GM19025 (cell line): Measurements from ENCODE around the gene STIM1.
A peak's percentile ranks its signal among the peaks of the same experiment; 100 is the strongest.
"Not testable (repeated sequence)": the region's sequence is repeated elsewhere in the genome, so short reads cannot be mapped to it uniquely, and the experiment has no call there.

Source experiments
- ATAC-seq: cut with Tn5 transposase; IDR thresholded peaks from one replicate; pipeline ENCODE4 v1.9.1; 2021; ENCODE audit warnings: mild to moderate bottlenecking, low read depth, moderate library complexity; ENCODE audit not compliant: unreplicated experiment

The STIM1 gene

DNA sequence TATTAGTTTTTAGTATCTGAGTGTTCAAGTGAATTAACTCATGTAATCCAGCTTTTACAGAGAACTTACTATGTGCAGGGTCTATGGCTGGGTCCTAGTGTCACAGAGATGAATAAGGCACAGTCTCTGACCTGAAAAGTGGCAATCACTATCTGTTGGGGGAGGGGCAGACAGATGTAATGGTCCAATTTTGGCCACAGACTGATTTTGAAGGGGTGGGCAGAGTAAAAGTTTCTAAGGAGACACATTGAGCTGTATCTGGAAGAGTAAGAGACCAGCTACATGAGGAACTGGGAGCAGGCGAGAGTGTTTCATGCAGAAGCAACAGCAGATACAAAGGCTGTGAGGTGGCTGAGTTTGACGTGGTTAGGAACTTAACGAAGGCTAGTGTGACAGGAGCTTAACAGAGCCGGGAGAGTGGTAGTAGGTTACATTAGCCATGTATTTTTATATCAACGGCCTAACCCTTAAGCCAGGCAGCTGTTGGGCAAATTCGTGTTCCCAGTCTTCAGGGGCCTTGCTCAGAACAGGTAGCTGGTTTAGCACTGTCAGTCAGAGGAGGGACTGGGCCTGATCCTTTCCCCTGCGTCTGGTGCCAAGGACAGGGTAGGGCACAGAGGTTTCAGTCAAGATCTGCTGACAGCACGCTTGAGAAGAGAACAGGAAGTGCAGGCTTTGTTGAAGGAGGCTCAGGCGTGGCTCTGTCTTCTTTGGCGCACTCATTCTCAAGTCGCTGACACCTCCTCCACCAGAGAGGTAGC lies 1.4 kb upstream of the STIM1 start:
- ATAC-seq, result peak; percentile 22

DNA sequence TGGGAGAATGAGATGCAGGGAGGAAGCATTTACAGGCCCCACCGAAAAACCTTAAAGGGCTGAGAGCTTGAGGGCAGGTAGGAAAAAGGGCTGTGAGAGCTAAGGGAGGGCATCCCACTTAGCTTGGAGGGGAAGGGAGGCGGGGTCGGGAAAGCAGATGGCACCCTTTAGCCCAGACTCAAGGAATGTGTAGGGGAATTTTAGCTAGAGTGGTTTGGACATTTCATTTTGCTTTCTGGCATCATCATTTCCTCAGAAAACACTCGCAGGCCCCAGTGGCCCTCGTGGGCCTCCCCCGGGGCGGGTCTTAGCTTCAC lies 846 bp upstream of the STIM1 start:
- ATAC-seq, result no peak

DNA sequence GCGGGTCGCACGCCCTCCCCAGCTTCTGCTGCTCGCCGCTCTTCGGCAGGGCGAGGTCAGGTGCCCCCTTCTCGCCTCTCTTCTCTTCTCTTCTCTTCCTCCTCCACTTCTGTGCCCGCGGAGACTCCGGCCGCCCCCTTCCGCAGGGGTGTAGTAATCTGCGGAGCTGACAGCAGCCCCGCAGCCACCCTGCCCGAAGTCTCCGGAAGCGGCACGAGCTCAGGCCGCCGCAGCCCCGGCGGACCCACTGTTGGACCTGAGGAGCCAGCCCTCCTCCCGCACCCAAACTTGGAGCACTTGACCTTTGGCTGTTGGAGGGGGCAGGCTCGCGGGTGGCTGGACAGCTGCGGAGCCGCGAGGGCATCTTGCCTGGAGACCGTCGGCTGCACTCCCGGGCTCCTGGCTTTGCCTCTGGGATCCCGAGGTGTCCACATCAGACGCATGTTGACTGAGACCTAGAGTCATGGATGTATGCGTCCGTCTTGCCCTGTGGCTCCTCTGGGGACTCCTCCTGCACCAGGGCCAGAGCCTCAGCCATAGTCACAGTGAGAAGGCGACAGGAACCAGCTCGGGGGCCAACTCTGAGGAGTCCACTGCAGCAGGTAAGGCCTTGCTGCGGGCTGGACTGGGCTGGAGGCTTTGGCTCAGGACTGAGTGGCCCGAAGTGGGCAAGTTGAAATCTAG lies 486 bp downstream of the STIM1 start:
- peak; percentile 13 for ATAC-seq

DNA sequence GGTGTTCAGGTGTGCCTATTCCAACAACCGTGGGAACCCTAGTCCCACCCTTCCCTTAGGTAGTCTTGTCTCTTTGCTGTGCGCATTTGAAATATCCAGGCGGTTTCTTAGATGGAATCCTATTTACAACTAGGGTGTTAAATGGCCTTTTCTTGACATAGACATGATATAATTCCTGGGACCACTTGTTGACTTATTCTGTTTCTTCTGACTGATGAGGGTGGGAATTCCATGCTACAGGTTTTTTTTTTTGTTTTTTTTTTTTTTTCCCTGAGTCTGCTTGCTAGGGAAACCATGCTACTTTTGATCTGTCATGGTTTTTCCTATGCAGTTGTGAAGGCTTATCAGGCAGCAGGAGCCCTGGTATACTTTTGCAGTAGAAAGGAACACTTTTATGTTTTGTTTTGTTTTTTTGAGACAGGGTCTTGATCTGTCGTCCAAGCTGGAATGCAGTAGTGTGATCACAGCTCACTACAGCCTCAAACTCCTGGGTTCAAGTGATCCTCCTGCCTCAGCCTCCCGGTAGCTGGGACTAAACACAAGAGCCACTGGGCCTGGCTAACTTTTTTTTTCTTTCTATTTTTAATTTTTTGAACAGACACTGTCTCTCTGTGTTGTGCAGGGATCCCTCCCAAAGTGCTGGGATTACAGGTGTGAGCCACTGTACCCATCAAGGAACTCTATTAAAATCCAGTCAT lies 1.5 kb downstream of the STIM1 start:
- no peak for ATAC-seq

DNA sequence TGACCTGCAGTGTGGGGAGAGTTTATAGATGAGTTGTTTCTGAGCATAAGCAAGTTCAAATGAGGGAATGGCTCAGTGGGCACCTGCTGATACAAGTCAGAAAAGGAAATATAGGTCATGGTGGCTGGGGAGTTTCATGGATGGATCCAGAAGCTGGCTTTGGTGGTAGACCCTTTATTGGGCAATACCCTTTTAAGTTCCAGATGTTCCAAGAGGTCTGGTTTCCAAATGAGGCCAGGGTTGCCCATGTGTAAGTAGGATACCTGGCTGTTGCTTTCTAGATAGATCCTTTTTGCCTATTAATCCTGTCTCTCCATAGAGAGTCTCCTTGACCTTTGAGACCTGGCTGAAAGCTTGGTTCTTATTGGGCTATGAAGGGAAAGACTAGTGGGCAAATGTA lies 2.2 kb downstream of the STIM1 start:
- no peak for ATAC-seq

DNA sequence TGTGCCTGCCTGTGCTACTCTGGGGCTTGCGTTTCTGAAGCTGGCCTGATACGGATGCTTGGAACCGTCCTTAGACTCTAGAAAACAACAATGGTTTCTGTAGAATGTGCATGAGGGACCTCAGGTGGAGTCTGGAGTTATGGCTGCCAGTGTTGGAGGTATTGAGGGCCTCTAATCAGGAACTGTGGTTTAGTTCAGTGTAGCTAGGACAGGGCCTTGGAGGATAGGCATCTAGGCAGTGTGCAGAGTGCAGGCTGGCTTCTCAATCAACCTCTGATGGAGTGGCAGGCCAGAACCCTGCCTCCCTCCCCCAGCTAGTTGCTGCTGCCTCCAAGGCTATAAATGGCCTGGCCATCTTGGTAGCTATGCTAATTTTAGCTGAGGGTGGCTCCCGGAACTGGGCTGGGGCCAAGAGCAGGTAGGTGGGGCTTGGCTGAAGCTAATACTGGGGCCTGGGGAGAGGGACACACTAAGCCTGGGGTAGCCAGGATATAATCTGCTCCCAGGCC lies 4.0 kb downstream of the STIM1 start:
- no peak for ATAC-seq

DNA sequence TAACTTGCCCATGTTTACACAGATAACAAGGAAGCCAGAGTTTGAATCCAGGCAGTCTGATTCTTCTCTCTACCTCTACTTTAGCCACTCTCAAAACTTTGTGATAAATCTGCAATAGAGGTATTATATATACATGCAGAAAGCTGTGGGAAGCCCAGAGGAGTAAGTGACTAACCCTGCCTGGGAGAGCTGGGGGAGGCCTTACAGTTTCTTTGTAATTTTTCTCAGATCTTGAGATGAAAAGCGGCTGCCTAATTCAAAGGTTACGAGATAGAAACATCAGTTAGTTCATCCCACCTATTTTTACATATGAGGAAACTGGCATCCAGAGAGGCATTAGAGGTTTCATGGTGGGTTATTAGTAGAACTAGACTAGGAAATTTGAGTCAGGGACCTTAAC lies 4.9 kb downstream of the STIM1 start:
- no peak for ATAC-seq

DNA sequence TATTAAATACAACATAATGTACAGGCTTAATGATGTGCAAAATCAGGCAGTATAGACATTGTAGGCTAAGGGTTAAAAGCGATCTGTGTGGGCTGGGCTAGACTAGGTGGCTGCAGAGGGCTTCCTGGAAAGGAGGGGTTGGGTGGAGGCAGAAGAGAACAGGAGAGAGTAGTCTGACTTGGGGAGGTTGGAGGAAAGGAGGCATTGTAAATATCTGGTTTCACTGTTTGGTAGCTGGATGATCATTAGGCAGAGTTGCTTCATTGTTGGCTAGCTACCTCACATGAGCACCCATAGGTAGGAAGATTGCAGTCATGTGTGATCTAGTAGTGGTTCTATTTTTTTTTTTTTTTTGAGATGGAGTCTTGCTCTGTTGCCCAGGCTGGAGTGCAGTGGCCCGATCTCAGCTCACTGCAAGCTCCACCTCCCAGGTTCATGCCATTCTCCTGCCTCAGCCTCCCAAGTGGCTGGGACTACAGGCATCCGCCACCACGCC lies 5.5 kb downstream of the STIM1 start:
- ATAC-seq, result not testable (repeated sequence)

DNA sequence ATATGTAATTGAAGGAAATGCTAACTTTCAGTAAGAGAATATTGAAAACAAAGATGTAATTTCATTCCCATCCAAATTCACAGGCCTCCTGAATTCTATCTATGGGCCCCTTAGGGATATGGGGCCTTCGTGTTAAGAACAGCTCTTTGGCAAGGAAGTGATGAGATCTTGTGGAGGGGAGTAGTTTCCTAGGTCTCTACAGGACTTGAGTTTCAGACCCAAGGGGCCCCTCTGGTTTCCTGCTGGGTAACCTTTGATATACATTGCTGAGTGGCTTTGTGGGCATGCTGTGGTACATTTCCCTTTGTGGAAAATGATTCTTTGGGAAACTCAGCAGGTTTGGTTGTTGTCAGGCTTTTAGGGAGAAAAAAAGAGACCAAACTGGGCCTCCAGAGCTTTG lies 6.2 kb downstream of the STIM1 start:
- no peak for ATAC-seq

DNA sequence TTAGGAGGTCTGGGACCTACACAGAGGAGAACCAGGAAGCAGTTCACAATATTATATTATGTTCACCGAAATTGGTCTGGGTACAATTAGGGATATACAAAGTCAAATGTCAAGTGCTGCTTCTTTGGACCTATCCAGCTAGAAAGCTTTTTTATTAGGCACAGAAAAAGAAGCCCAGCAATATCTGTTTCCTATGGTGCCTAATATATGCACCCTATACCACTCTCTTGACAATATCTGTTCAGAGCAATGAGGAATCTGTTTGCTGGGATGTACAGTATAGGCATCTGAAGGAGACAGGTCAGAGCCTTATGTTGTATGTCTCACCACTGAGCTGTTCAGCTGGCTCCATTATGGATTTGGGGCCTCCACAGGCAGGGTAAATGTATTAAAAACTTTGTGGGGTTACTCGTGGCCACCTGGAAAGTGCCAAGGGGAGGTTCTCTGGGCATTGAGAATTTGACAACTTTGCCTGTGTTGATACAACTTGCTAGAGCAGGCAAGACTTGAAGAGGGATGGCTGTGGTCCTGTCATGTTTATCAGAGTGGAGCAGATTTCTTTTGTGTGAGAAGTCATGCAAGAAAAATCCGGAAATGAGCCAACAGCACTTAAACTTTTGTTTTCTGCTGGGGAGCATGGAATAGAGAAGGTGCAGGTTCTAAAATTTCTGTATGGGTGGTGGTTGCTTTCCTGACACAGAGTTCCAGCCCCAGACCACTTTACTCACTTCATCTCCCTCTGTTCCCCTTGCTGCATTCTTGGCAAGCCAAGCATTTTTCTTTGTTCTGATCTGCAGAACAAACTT lies 10.1 kb downstream of the STIM1 start:
- ATAC-seq, result no peak

DNA sequence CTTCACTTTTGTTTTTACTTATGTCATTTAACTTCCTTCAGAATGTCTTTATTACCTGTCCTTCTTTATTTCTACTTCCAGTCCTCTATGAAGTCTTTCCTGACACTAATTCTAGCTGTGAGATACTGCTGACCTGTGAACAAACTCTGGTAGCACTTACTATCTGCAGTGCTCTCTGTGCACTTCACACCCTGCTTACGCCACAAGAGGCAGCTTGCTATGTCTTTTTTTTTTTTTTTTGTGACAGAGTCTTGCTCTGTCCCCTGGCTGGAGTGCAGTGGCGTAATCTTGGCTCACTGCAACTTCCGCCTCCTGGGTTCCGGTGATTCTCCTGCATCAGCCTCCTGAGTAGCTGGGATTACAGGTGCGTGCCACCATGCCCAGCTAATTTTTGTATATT lies 10.7 kb downstream of the STIM1 start:
- no peak for ATAC-seq

DNA sequence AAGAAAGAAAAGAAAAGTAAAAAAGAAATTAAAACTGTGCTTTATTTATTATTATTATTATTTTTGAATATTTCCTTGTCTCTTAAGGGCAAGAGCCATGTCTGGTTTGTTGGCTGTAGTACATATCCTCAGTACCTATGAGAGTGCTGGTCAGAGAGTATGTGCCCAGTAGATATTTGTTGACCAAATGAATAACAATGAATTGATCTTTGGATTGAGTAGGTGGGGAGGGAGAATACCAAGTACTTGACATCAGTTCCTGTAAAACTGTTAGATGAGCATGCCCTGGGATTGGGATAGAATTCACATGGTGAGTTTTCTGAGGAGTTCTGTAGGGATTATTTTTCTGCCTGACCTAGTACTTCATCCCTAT lies 11.4 kb downstream of the STIM1 start:
- ATAC-seq, result no peak

DNA sequence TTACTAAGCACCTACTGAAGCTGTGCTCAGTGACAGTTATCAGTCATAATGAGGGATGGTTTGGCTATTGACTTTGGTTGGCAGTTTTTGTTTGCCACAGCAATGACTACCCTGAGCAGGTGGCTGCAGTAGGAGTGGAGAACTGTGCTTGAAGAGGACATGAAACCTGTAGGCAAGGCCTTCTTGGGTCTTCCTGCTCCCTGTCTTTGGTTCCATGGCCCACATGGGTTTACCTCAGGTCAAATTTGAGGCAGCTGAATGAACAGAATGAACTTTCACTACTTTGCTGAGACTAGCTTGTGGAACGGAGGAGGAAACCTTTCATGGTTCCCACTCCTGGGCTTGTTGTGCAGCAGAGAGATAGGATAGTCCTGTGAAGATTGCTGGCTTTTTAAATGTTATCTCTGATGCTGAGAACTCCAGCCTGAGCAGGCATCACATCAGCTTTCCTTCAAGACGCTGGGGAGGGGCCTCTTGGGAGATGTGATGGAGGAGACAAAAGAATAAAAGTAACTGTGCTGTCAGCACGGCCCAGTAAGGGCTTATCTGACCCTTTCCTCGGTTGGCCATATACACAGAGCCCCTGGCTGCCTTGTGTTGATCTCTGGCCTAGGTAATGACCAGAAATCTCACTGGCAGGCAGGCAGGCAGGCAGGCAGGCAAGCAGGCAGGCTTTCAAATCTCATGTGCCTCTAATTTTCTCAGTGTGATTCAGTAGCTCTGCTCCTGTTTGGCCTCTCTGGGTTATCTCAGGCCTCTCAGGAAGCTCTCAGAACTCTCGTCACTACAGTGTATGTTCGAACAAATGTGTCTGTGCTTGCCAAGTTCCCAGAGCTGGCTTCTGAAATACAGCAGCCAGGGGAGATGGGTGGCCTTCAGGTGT lies 12.0 kb downstream of the STIM1 start:
- ATAC-seq, result no peak

DNA sequence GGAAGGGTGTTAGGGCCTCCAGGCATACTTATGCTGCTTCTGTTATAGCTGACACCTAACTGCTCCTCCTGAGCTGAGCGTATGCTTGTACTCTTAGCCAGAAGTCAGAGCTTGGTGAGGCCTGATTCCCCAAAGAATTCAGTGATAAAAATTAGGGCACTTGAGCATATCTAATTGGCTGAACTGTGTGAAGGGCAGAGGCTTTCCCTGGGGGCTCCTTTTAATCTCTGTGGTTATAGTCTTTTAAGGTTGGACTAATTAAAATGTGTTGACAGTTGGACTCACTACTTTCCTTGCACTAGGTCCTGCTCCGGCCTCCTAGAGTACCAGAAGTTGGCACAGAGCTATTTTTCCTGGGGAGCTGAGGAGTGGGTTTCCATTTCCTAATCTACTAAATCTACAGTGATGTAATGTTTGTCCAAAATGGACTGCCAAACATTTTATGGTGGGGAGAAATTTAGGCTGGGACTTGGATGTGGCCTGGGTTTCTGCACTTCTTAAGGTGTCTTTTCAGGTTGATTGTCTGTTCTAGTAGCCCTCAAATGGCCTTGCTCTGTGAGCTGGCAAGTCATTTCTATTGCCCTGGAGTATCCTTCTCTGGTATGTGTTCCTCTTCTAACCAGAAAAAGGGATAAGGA lies 18.4 kb downstream of the STIM1 start:
- ATAC-seq, result no peak

DNA sequence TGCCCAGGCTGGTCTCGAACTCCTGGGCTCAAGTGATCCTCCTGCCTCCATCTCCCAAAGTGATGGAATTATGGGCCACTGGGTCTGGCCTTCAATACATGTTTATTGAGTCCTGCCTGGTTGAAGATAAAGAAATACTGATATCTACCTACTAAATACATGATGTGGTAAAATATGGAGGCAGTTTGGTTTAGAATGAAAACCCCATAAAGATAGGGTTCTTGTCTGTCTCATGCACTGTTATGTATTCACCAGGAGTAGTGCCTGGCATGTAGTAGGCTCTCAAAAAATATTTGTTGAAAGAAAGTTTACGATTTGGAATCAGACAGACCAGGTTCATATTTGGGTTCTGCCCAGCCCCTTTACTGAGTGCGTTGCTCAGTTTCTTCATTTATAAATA lies 21.1 kb downstream of the STIM1 start:
- no peak for ATAC-seq

DNA sequence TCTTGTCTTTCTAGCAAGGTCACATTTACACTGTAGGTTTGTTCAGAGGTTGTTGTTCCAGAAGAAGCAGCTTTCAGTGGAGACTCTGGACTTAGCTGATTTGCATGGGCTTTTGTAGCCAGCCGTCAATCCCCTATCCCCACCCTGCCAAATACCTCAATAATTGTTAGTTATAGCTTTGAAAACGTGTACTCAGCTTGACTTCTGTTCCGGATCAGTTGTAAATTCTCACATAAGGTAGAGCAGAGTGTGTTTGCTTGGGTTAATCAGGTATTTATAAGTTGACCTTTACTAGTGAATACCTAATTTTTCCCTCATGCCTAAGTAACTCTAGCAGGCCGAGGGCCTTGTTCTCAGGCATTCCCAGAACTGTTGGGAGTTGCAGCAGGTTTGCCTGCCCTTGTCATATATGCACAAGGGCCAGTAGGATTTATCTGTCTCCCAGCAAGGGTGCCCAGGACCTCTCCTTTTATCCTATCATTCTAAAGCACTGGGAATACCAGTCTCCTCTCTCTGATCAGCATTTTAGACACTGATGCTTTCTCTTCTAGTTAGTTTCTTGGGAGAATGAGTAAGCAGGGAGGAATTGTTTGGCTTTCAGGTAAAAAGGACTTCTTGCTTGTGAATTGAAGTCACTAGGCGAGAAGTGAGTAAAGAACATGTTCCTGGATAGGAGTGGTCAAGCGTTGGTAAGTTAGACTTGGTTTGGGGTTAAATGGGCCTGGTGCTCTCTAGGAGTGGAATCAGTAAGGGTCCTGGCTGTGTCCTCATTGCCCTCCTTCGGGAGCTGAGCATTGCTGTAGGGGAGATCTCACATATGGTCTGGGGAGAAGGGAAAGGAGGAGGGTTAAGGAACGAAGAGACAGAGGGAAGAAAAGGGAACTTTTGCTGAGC lies 22.1 kb downstream of the STIM1 start:
- ATAC-seq, result no peak

DNA sequence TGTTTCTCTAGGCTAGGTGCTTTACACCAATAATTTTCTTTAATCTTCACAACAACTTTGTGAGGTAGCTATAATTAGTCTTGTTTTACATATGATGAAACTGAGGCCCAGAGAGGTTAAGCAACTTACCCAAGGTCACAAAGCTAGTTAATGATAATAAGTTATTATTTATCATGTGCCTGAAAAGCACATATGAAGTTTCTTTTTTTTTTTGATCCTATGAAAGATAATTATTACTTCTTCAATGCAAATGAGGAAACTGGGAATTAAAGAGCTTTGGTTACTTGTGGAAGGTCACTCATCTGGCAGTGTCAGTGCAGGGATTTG lies 22.8 kb downstream of the STIM1 start:
- no peak for ATAC-seq

DNA sequence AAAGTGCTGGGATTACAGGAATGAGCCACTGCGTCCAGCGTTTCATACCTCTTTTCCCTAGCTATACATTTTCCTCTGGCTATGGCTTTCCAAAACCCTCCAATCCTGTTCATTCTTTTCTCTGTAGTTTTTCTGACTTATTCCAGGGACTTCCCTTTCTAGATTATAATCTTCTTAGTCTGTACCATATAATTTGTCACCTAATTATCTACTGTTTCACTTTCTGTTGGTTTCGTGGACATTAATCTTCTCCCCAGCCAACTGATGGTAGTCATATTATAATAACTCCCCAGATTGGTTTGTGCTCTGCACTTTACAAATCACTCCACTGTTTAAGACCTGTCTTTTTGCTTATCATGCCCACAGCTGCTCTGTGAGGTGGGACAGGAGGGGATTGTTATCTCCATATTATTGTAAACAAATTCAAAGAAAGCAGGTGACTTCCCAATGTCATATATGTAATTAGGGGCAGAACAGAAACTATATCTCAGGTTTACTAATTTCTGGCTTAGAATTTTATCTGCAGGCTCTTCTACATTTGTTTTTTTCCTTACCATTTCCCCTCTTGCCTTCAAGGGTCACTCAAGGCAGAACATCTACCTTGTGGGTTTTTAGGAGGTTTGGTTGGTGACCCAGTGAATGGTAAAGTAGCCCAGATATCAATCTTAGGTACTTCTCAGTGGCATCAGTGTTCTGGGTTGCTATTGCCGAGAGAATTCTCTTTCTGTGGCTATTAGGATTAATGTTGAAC lies 23.9 kb downstream of the STIM1 start:
- peak; percentile 44 for ATAC-seq
